ENCODE results near the gene RAB33A.

The RAB33A gene

DNA sequence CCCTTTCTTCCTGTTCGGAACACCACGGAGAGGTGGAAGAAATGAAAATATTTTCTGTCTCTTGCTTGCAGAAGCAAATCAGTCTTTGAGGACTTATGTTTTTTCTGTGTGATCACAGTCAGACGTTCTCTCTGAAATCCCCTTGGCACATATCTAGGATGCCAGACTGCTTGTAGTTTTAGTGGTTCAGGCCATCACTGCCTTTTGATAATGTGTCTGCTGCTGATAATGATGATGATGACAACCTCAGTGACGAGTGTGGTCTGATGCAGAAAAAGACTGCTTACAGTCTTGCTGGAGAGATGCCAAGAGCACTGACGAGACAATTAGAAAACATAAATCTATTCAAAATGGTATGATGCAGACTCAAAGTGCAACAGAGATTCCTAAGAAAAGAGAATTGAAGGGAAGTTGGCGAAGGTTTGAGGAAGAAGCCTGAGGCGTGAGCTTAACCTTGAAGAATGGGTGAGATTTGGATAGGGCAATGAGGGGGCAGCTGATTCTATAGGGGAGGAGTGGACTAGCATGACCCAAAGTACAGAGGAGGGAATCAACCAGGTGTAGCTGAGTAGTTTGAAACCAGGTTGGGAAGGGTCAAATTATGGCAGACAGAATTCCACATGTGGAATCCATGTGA is 7.9 kb downstream of the RAB33A start:
- no peaks in the 10 kb centered on the region for H3K36me3 ChIP-seq
- no peaks in the 10 kb centered on the region for H3K9me3 ChIP-seq
- H3K4me3 ChIP-seq: no peak overlapping the region
- H3K27ac ChIP-seq: no peak overlapping the region
- peaks cover 62% of the 10 kb centered on the region for H3K27me3 ChIP-seq
- peaks cover 21% of the 10 kb centered on the region for H3K4me1 ChIP-seq
- no peak for TF ChIP-seq Cebpa-rat (IDR thresholded peaks at IDR 0.05)
- H4K20me1 ChIP-seq: no peaks in the 10 kb centered on the region
- H3K4me2 ChIP-seq: no peak overlapping the region
- H3K9ac ChIP-seq: no peak overlapping the region

DNA sequence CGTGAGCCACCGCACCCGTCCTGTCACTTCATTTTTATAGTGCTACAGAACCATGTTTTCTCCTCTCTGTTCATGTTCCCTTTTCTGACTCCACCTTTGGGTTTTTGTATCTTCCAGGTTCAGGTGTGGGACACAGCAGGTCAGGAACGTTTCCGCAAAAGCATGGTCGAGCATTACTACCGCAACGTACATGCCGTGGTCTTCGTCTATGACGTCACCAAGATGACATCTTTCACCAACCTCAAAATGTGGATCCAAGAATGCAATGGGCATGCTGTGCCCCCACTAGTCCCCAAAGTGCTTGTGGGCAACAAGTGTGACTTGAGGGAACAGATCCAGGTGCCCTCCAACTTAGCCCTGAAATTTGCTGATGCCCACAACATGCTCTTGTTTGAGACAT is 12.4 kb downstream of the RAB33A start:
- Histone ChIP-seq H3K27me3 (peaks cover 67% of the 10 kb centered on the region), H3K27ac (0 out of 2 replicates have a peak overlapping the region, but pooled peaks have one; percentile 27), H4K20me1 (no peaks in the 10 kb centered on the region), H3K4me3 (no peak overlapping the region), H3K4me2 (peak overlapping the region; percentile 46), H3K36me3 (no peaks in the 10 kb centered on the region), H3K9me3 (no peaks in the 10 kb centered on the region), H3K4me1 (peaks cover 40% of the 10 kb centered on the region), H3K9ac (no peak overlapping the region)
- TF ChIP-seq Cebpa-rat (IDR thresholded peaks at IDR 0.05): no peak

DNA sequence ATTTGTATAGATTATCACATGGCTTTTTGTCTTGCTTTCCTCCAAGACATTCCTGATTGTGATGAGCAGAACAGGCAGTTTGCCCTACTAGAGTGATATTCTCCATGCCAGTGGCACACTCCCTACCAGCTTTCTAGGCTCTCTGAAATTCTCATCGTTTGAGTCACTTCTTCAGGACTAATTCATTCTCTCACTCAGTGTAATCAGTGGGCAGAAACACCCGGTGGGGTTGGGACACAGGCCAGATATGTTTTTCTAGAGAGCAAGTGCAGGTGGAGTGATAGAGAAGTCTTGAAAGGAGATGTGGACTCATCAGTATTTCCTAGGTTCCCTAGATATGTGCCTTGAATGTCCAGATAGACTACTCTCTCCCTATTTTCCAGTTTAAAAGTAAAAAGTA is 13.1 kb downstream of the RAB33A start:
- TF ChIP-seq Cebpa-rat (IDR thresholded peaks at IDR 0.05): no peak
- Histone ChIP-seq H4K20me1 (no peaks in the 10 kb centered on the region), H3K9ac (no peak overlapping the region), H3K4me3 (no peak overlapping the region), H3K4me1 (peaks cover 40% of the 10 kb centered on the region), H3K27ac (no peak overlapping the region), H3K4me2 (peak overlapping the region; percentile 46), H3K27me3 (peaks cover 66% of the 10 kb centered on the region), H3K9me3 (no peaks in the 10 kb centered on the region), H3K36me3 (no peaks in the 10 kb centered on the region)

DNA sequence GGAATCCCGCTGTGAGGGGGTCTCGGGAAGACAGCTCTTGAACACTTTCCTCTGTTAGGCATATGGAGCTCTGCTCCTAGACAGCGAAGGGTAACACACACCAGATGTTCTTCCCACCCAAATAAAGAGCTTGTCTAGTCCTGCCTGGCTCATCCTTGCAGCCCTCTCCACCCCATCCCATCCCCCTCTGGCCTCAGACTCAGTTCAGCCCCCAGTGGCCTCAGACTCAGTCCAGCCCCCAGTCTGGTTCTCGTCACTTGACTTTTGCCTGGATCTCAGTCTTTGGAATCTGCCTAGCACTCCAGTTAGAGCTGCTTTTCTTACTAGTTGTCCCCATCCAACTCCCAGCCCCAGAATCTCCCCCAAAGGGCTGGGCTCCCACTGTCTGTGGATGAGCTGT is 14.9 kb downstream of the RAB33A start:
- no peak overlapping the region for H3K9ac ChIP-seq
- H3K36me3 ChIP-seq: no peaks in the 10 kb centered on the region
- H3K9me3 ChIP-seq: no peaks in the 10 kb centered on the region
- H3K4me3 ChIP-seq: no peak overlapping the region
- H4K20me1 ChIP-seq: no peaks in the 10 kb centered on the region
- H3K27ac ChIP-seq: no peak overlapping the region
- H3K27me3 ChIP-seq: peaks cover 67% of the 10 kb centered on the region
- H3K4me1 ChIP-seq: peaks cover 40% of the 10 kb centered on the region
- TF ChIP-seq Cebpa-rat (IDR thresholded peaks at IDR 0.05): no peak
- H3K4me2 ChIP-seq: 0 out of 2 replicates have a peak overlapping the region, but pooled peaks have one; percentile 22

DNA sequence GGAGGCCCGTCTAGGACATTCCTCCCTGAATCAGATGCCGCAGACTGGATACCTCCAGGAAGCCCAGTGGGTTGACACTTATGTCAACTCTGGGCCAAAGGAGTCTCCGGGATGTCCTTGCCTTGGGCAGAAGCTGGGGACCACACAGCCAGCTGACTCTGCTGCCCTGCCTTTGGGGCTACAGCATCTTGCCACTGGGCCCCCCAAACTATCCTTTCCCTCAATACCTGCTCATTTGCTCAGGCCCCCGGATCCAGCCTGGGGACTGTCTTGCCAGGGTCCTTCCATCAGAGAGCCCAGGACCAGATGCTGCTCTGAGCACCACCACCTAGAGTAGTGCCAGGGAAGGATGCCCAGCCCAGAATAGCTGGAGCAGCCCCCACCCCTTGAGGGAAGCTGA is 19.0 kb downstream of the RAB33A start:
- TF ChIP-seq Cebpa-rat (IDR thresholded peaks at IDR 0.05): no peak
- H3K9ac ChIP-seq: no peak overlapping the region
- H3K27me3 ChIP-seq: peaks cover 51% of the 10 kb centered on the region
- no peak overlapping the region for H3K27ac ChIP-seq
- peaks cover 14% of the 10 kb centered on the region for H3K4me1 ChIP-seq
- H3K9me3 ChIP-seq: no peaks in the 10 kb centered on the region
- H3K4me3 ChIP-seq: no peak overlapping the region
- no peak overlapping the region for H3K4me2 ChIP-seq
- H3K36me3 ChIP-seq: no peaks in the 10 kb centered on the region
- H4K20me1 ChIP-seq: no peaks in the 10 kb centered on the region

DNA sequence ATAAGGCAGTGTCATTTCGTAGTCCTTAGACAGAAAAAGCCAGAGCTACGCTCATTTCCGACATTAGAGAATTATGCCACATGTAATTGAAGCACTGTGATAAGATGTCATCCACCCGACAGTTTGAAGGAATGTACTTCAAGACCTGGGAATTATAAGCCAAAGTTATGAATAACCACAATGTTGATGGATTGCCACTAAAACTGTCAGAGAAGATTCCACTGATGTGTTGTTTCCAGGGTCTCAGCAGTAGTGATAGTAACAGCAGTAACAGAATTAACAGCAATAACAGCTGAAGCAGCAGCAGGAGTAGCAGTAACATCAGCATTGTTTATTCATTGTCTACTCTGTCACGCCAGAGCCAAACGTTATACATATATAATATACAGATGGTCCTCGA is 24.7 kb downstream of the RAB33A start:
- Histone ChIP-seq H3K9me3 (no peaks in the 10 kb centered on the region), H3K4me2 (no peak overlapping the region), H3K27me3 (peaks cover 50% of the 10 kb centered on the region), H3K4me1 (no peaks in the 10 kb centered on the region), H3K36me3 (no peaks in the 10 kb centered on the region), H3K27ac (no peak overlapping the region), H4K20me1 (peaks cover 11% of the 10 kb centered on the region; the same call in 1 of the 2 replicates), H3K4me3 (no peak overlapping the region), H3K9ac (no peak overlapping the region)
- no peak for TF ChIP-seq Cebpa-rat (IDR thresholded peaks at IDR 0.05)

DNA sequence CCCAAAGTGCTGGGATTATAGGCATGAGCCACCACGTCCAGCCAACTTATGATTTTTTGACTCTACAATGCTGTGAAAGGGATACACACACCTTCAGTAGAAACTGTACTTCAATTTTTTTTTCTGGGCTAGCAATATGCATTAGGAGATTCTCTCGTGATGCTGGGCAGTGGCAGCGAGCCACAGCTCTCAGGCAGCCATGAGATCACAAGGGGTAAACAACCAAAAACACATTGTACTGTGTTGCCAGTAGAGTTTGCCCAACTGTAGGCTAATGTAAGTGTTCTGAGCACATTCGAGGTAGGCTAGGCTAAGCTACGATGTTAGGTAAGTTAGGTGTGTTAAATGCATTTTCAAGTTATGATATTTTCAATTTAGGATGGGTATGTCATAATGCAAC is 25.7 kb downstream of the RAB33A start:
- Histone ChIP-seq H3K27ac (no peak overlapping the region), H3K9ac (no peak overlapping the region), H3K4me2 (no peak overlapping the region), H3K36me3 (peaks cover 5% of the 10 kb centered on the region; the same call in 1 of the 2 replicates), H3K4me3 (no peak overlapping the region), H3K9me3 (no peaks in the 10 kb centered on the region), H3K27me3 (peaks cover 58% of the 10 kb centered on the region), H4K20me1 (peaks cover 11% of the 10 kb centered on the region; the same call in 1 of the 2 replicates), H3K4me1 (no peaks in the 10 kb centered on the region)
- no peak for TF ChIP-seq Cebpa-rat (IDR thresholded peaks at IDR 0.05)

DNA sequence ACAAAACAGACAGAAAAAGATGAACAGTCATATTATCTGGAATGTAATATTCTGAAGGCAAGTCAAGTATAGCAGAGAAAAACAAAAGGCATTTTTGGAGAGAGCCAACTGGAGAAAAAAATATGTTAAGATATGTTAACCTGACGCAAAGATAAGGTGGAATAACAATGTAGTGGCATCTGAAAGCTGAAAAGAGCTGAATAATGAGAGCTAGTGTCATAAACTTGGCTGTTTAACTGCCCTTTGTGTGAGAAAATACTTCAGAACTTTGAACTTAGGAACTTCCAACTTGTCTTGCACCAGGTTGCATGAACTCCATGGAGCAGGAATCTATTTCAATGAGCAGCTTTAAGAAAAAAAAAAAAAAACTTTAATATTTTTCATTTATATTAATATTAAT is 32.9 kb downstream of the RAB33A start:
- H3K9me3 ChIP-seq: no peaks in the 10 kb centered on the region
- peaks cover 18% of the 10 kb centered on the region; the same call in 1 of the 2 replicates for H3K36me3 ChIP-seq
- H3K4me1 ChIP-seq: no peaks in the 10 kb centered on the region
- peaks cover 63% of the 10 kb centered on the region for H3K27me3 ChIP-seq
- no peak overlapping the region for H3K27ac ChIP-seq
- no peak for TF ChIP-seq Cebpa-rat (IDR thresholded peaks at IDR 0.05)
- no peak overlapping the region for H3K9ac ChIP-seq
- H4K20me1 ChIP-seq: peaks cover 11% of the 10 kb centered on the region; the same call in 1 of the 2 replicates
- no peak overlapping the region for H3K4me3 ChIP-seq
- H3K4me2 ChIP-seq: no peak overlapping the region

DNA sequence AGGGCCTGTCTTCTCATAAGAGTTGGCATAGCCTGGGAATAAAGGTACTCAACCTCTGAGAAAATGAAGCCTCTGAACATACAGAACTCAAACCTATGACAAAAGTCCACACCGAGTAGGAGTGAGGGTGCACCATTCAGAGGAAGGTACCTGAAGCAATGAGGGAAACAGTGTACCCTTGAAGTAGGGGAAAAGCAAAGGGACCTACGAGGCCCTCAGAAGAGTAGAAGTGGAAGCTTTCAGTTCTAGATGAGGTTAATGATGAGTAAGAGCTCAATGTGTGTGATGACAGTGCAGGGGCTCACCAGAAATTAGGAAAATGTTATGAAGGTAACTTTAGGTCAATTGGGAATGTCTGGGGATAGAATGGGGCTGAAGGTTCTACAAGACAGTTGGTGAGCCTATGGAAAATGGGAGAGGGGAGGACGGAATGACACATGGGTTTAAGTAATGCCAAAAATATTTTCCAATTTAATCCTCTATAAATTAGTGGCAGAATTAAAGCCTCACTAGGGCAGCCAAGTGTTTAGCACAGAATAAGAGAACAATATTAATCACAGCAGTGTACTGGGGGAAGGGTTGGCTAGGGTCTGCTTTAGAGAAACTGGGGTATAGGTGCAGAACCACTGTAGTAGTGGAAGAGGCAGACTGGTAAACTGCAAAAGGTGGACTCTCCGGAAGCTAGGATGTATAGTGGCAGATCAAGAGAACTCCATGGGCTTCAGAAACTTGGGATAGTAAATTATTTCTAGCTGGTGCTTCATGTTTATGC is 39.8 kb downstream of the RAB33A start:
- Histone ChIP-seq H3K4me2 (no peak overlapping the region), H3K27ac (no peak overlapping the region), H4K20me1 (no peaks in the 10 kb centered on the region), H3K9me3 (no peaks in the 10 kb centered on the region), H3K9ac (no peak overlapping the region), H3K27me3 (peaks cover 59% of the 10 kb centered on the region), H3K4me3 (no peak overlapping the region), H3K4me1 (no peaks in the 10 kb centered on the region), H3K36me3 (peaks cover 30% of the 10 kb centered on the region)
- no peak for TF ChIP-seq Cebpa-rat (IDR thresholded peaks at IDR 0.05)

DNA sequence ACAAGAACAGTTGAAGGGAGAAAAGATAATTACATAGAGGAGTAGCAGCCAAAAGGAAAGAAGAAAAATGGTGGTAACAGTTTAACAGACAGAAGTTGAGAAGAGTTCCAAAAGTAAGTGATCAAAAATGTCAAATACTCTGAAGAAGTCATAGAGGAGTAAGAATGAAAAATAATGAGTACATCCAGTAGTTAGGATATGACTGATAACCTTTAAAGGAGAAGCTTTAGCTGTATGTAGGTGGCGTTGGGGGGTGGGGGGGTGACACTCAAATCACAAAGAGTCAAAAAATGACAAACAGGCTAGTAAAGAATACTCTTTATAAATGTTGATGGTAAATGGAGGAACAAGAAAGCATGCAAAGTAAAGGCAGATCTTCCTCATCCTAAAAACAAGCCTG is 40.6 kb downstream of the RAB33A start:
- Histone ChIP-seq H3K27me3 (peaks cover 51% of the 10 kb centered on the region), H3K36me3 (peaks cover 37% of the 10 kb centered on the region), H3K4me3 (no peak overlapping the region), H4K20me1 (no peaks in the 10 kb centered on the region), H3K9me3 (no peaks in the 10 kb centered on the region), H3K4me2 (no peak overlapping the region), H3K4me1 (no peaks in the 10 kb centered on the region), H3K27ac (no peak overlapping the region), H3K9ac (no peak overlapping the region)
- no peak for TF ChIP-seq Cebpa-rat (IDR thresholded peaks at IDR 0.05)
